RKO (cell line): ENCODE data around the gene NRXN3.

ENCODE experiments used
- DNase-seq: peaks from one replicate; pipeline ENCODE4 v3.0.0-alpha.2; 2016; ENCODE audit warnings: low spot score

NRXN3 gene

GRCh38 chr14:78638926-78639325 lies 468.8 kb downstream of the NRXN3 start:
- no peak for DNase-seq

GRCh38 chr14:78644824-78645559 lies 474.8 kb downstream of the NRXN3 start:
- DNase-seq = no peak

GRCh38 chr14:78652727-78653126 lies 482.6 kb downstream of the NRXN3 start:
- DNase-seq = no peak

- DNase-seq = no peak
These were observed 483.0 kb downstream of the NRXN3 start for GRCh38 chr14:78653173-78653572.

- DNase-seq = no peak
These were observed 487.3 kb downstream of the NRXN3 start for GRCh38 chr14:78657451-78657850.

- no peak for DNase-seq
These were observed 494.7 kb downstream of the NRXN3 start for GRCh38 chr14:78664841-78665240.

- DNase-seq = no peak
These were observed 496.3 kb downstream of the NRXN3 start for GRCh38 chr14:78666336-78667056.

GRCh38 chr14:78667141-78667540 lies 497.0 kb downstream of the NRXN3 start:
- no peak for DNase-seq

- DNase-seq = no peak
These were observed 503.7 kb downstream of the NRXN3 start for GRCh38 chr14:78673845-78674244.

GRCh38 chr14:78674820-78675219 lies 504.6 kb downstream of the NRXN3 start:
- no peak for DNase-seq

- no peak for DNase-seq
These were observed 513.0 kb downstream of the NRXN3 start for GRCh38 chr14:78683206-78683605.

GRCh38 chr14:78683981-78684380 lies 513.8 kb downstream of the NRXN3 start:
- no peak for DNase-seq

- DNase-seq = no peak
These were observed 518.3 kb downstream of the NRXN3 start for GRCh38 chr14:78688503-78688902.

GRCh38 chr14:78690836-78691235 lies 520.7 kb downstream of the NRXN3 start:
- DNase-seq = peak; percentile 3

- DNase-seq = peak; percentile 40
These were observed 527.2 kb downstream of the NRXN3 start for GRCh38 chr14:78697341-78697740.

- DNase-seq = no peak
These were observed 528.8 kb downstream of the NRXN3 start for GRCh38 chr14:78698991-78699390.

GRCh38 chr14:78700236-78700635 lies 530.1 kb downstream of the NRXN3 start:
- peak; percentile 30 for DNase-seq

GRCh38 chr14:78701246-78701645 lies 531.1 kb downstream of the NRXN3 start:
- no peak for DNase-seq

GRCh38 chr14:78704965-78705364 lies 534.8 kb downstream of the NRXN3 start:
- no peak for DNase-seq

GRCh38 chr14:78705989-78706388 lies 535.8 kb downstream of the NRXN3 start:
- DNase-seq = no peak

GRCh38 chr14:78709795-78710557 lies 539.8 kb downstream of the NRXN3 start:
- DNase-seq = no peak

- DNase-seq = no peak
These were observed 540.8 kb downstream of the NRXN3 start for GRCh38 chr14:78710963-78711362.

GRCh38 chr14:78713716-78714115 lies 543.5 kb downstream of the NRXN3 start:
- DNase-seq = no peak
